GM12878 (cell line): ENCODE results near the gene PI16. TPM values are rescaled to one million over a fixed set of nuclear protein-coding genes. Genes with fewer than 3 reads are reported as not detected.

ENCODE experiments used
- ATAC-seq: fragments of 200-7000 bp; cut with Tn5 transposase; 3 replicates; pipeline ENCODE4 v1.9.1; 2020; ENCODE audit warnings: mild to moderate bottlenecking, moderate library complexity
- BruUV-seq: library from RNA; stranded (reverse); fragments of 400-500 nt; replicated peaks from 2 replicates; lab custom pipeline; 2021; lab: Mats Ljungman, UMichigan
- CTCF ChIA-PET: fragments of 300-600 bp; sonication (Branson Sonifier 250); formaldehyde crosslinking; extraction: SDS; loops from one replicate; lab custom pipeline; 2021; ENCODE audit warnings: inconsistent platforms; lab: Yijun Ruan, JAX
- POLR2A ChIA-PET: fragments of 350-600 bp; formaldehyde crosslinking; extraction: SDS; loops from one replicate; lab custom pipeline; 2021; ENCODE audit warnings: inconsistent platforms; lab: Charles Lee
- RAD21 ChIA-PET: fragments of 300-600 bp; sonication (Branson Sonifier 250); formaldehyde crosslinking; loops from one replicate; lab custom pipeline; 2023; ENCODE audit warnings: antibody characterized with exemption; ENCODE audit not compliant: unreplicated experiment; lab: Charles Lee
- SMC1A ChIA-PET: fragments of 300-600 bp; sonication (Branson Sonifier 250); formaldehyde crosslinking; loops from one replicate; lab custom pipeline; 2023; ENCODE audit not compliant: unreplicated experiment, uncharacterized antibody; lab: Charles Lee
- DNase-seq: peaks from one replicate; pipeline ENCODE4 v3.0.0-alpha.2; 2011; ENCODE audit warnings: low read depth, low spot score
- FAIRE-seq: peaks from 3 replicates; lab custom pipeline; 2011; peaks lifted over from hg19 to GRCh38; lab: Jason Lieb, UNC
- H2AFZ ChIP-seq: 2 replicates; pipeline ENCODE4 v1.6.0; 2011; ENCODE audit warnings: low read depth, low read length, control low read depth; ENCODE audit not compliant: control insufficient read depth
- H3K27ac ChIP-seq: 2 replicates; pipeline ENCODE4 v1.5.1; 2011; ENCODE audit warnings: control low read depth; ENCODE audit not compliant: control insufficient read depth, insufficient read depth
- H3K27me3 ChIP-seq, 2 experiments: replicated peaks in 1 of 2; 2 replicates each; pipeline versions ENCODE4 v1.6.0 to v1.6.1; 2011; ENCODE audit warnings: low read length in 1 of 2; ENCODE audit not compliant: control insufficient read depth in 2 of 2, insufficient read depth in 2 of 2
- H3K36me3 ChIP-seq, 2 experiments: 2 replicates each; pipeline ENCODE4 v1.5.1; 2011; ENCODE audit warnings: low read length in 1 of 2; ENCODE audit not compliant: control insufficient read depth in 2 of 2, insufficient read depth in 2 of 2
- H3K4me1 ChIP-seq: 2 replicates; pipeline ENCODE4 v1.6.1; 2011; ENCODE audit warnings: mild to moderate bottlenecking, low read length, moderate library complexity, mixed read lengths; ENCODE audit not compliant: control insufficient read depth, insufficient read depth
- H3K4me2 ChIP-seq: 2 replicates; pipeline ENCODE4 v1.6.0; 2011; ENCODE audit warnings: control low read depth; ENCODE audit not compliant: control insufficient read depth, insufficient read depth
- H3K4me3 ChIP-seq: fragments of 200-600 bp; sonication (generic); 2 replicates; pipeline ENCODE4 v1.5.1; 2016
- H3K79me2 ChIP-seq: 2 replicates; pipeline ENCODE4 v1.6.0; 2011; ENCODE audit warnings: low read length; ENCODE audit not compliant: control insufficient read depth, insufficient read depth
- H3K9ac ChIP-seq: 2 replicates; pipeline ENCODE4 v1.8.0; 2011; ENCODE audit warnings: low read length, control low read depth, mixed read lengths; ENCODE audit not compliant: control insufficient read depth, insufficient read depth
- H3K9me3 ChIP-seq: replicated peaks from 3 replicates; pipeline ENCODE4 v1.5.1; 2011; ENCODE audit warnings: mild to moderate bottlenecking, low read length; ENCODE audit not compliant: control insufficient read depth, insufficient read depth
- H4K20me1 ChIP-seq: 2 replicates; pipeline ENCODE4 v1.6.0; 2011; ENCODE audit not compliant: control insufficient read depth, insufficient read depth
- CBX5 ChIP-seq: sonication (generic); IDR thresholded peaks from 2 replicates; pipeline ENCODE4 v1.6.1; 2016; ENCODE audit warnings: low read depth, moderate library complexity, mild to moderate bottlenecking, inconsistent platforms
- CHD4 ChIP-seq: fragments of 200-600 bp; sonication (generic); IDR thresholded peaks from 2 replicates; pipeline ENCODE4 v1.6.1; 2016; ENCODE audit warnings: mild to moderate bottlenecking
- GATAD2B ChIP-seq: fragments of 450-650 bp; conservative IDR thresholded peaks from 2 replicates; pipeline ENCODE4 v1.6.1; 2017; ENCODE audit warnings: low read depth, mild to moderate bottlenecking, moderate library complexity
- HCFC1 ChIP-seq: fragments of 150-350 bp; IDR thresholded peaks from 2 replicates; pipeline ENCODE4 v1.6.1; 2014; ENCODE audit warnings: low read length
- HDAC2 ChIP-seq: fragments of 200-600 bp; sonication (generic); IDR thresholded peaks from 2 replicates; pipeline ENCODE4 v1.6.1; 2017
- IKZF2 ChIP-seq, 2 experiments: fragments of 450-650 bp; IDR thresholded peaks; 2 replicates each; pipeline ENCODE4 v1.6.1; 2017; ENCODE audit warnings: mild to moderate bottlenecking in 2 of 2, moderate library complexity in 2 of 2
- IRF3 ChIP-seq: fragments of 450-650 bp; IDR thresholded peaks from 2 replicates; pipeline ENCODE4 v1.6.1; 2014; ENCODE audit warnings: mild to moderate bottlenecking
- IRF4 ChIP-seq: IDR thresholded peaks from 2 replicates; pipeline ENCODE4 v1.6.1; 2011; ENCODE audit warnings: low read depth, low read length
- MAX ChIP-seq: IDR thresholded peaks from 2 replicates; pipeline ENCODE4 v1.6.1; 2012; ENCODE audit warnings: low read depth, low read length, improper control_type of control experiment
- MTA2 ChIP-seq: fragments of 450-650 bp; IDR thresholded peaks from 2 replicates; pipeline ENCODE4 v1.6.1; 2016; ENCODE audit warnings: low read depth, mild to moderate bottlenecking, moderate library complexity
- MXI1 ChIP-seq: fragments of 150-350 bp; IDR thresholded peaks from 2 replicates; pipeline ENCODE4 v1.6.1; 2011; ENCODE audit warnings: low read depth, mild to moderate bottlenecking, inconsistent platforms, low read length, improper control_type of control experiment
- NFYA ChIP-seq: IDR thresholded peaks from 2 replicates; pipeline ENCODE4 v1.6.1; 2011; ENCODE audit warnings: low read depth, mild to moderate bottlenecking, low read length, improper control_type of control experiment, borderline replicate concordance
- RAD51 ChIP-seq: fragments of 450-650 bp; IDR thresholded peaks from 2 replicates; pipeline ENCODE4 v1.6.1; 2016; ENCODE audit warnings: moderate library complexity, mild to moderate bottlenecking, inconsistent platforms
- RBBP5 ChIP-seq: fragments of 200-600 bp; sonication (generic); conservative IDR thresholded peaks from 2 replicates; pipeline ENCODE4 v1.6.1; 2016
- RELB ChIP-seq: fragments of 450-650 bp; IDR thresholded peaks from 2 replicates; pipeline ENCODE4 v1.6.1; 2017; ENCODE audit warnings: low read depth, mild to moderate bottlenecking, moderate library complexity
- SMARCA5 ChIP-seq: fragments of 450-650 bp; IDR thresholded peaks from 2 replicates; pipeline ENCODE4 v1.6.1; 2017; ENCODE audit warnings: mild to moderate bottlenecking
- SREBF2 ChIP-seq: IDR thresholded peaks from 2 replicates; pipeline ENCODE4 v1.6.1; 2012; ENCODE audit warnings: mild to moderate bottlenecking, low read length
- SUPT20H ChIP-seq: IDR thresholded peaks from 2 replicates; pipeline ENCODE4 v1.6.1; 2011; ENCODE audit warnings: low read depth, mild to moderate bottlenecking, low read length, moderate library complexity, borderline replicate concordance; ENCODE audit not compliant: control insufficient read depth
- SUZ12 ChIP-seq: fragments of 200-600 bp; sonication (generic); IDR thresholded peaks from one replicate; pipeline ENCODE4 v1.6.1; 2018; ENCODE audit warnings: antibody characterized with exemption, mild to moderate bottlenecking; ENCODE audit not compliant: unreplicated experiment
- WGBS: methylation state at CpG from one replicate; pipeline ENCODE4 v1.1.6; 2016; ENCODE audit warnings: low lambda C conversion rate; ENCODE audit not compliant: insufficient replicate concordance, insufficient coverage; ENCODE audit errors: missing lambda C conversion rate; 5-methylcytosine and 5-hydroxymethylcytosine counted together
- in situ Hi-C: fragments of 300-500 bp; cut with MboI; formaldehyde crosslinking; loops from 9 replicates; pipeline ENCODE4 v1.14.3; 2018; ENCODE audit warnings: mixed read lengths
- intact Hi-C: fragments of 100-400 bp; cut with micrococcal nuclease; formaldehyde crosslinking; loops from one replicate; pipeline ENCODE4 v1.14.2; 2022; ENCODE audit not compliant: unreplicated experiment
- polyA plus RNA-seq, 11 experiments: library from polyadenylated mRNA; depleted of rRNA in 4 of 11; unstranded in 6 of 11; stranded (reverse) in 5 of 11; fragments of >200 nt; fragmentation: Nextera tagmentation in 4 of 11; fragmentation: Illumina TruSeq in 1 of 11; extraction: Ambion mirVana in 4 of 11; extraction: Trizol in 1 of 11; gene quantifications; 1 replicate in 1 of 11; 2 replicates in 10 of 11; pipeline versions ENCODE4 v1.2.1 to v1.2.3, GENCODE V29; 2011 to 2016; ENCODE audit warnings: inconsistent platforms in 2 of 11, missing spikeins in 2 of 11, low read depth in 1 of 11
- total RNA-seq, 4 experiments: library from RNA; depleted of rRNA in 3 of 4; stranded (reverse); fragments of >200 nt in 3 of 4; fragmentation: Illumina TruSeq in 1 of 4; extraction: Trizol in 1 of 4; gene quantifications; 2 replicates each; pipeline versions ENCODE4 v1.2.1 to v1.2.3, GENCODE V29; 2013 to 2021

Gene PI16
- total and polyA plus RNA-seq, 10 of the 15 experiments (the other 5 are each of a cell fraction or from before 2014, with no cell fraction given): 0.08 to 0.12 TPM; not detected in 8

- intact Hi-C loops (no loop called here), in situ Hi-C loops (no loop called here)
- Histone ChIP-seq H3K79me2 (no peaks in the 10 kb centered on the region), H3K9ac (no peak overlapping the region), H3K4me1 (peaks cover 14% of the 10 kb centered on the region), H4K20me1 (no peaks in the 10 kb centered on the region), H2AFZ (no peak overlapping the region), H3K4me2 (no peak overlapping the region), H3K9me3 (no peaks in the 10 kb centered on the region), H3K4me3 (no peak overlapping the region), H3K36me3 (no peaks in the 10 kb centered on the region), H3K27ac (no peak overlapping the region), H3K27me3 (no peaks in the 10 kb centered on the region)
- ChIA-PET POLR2A (interaction anchor here (0.6 kb wide), 1 partner anchor 446 kb away, joined by 3 read pairs; no protein-coding TSS in a partner anchor), RAD21 (interaction anchor here (1.3 kb wide), 1 partner anchor 58 kb away, joined by 4 read pairs; no protein-coding TSS in a partner anchor), SMC1A (no interaction called here), CTCF (interaction anchor here (2.2 kb wide), 1 partner anchor 58 kb away, joined by 7 read pairs; no protein-coding TSS in a partner anchor)
- ATAC-seq (no peak), DNase-seq (no peak), FAIRE-seq (no peak)
- no TSS peak for BruUV-seq
- TF ChIP-seq SUZ12 (no peak), GATAD2B (no peak), HCFC1 (no peak), MXI1 (no peak), MAX (no peak), IRF4 (no peak), RELB (no peak), SUPT20H (no peak), SMARCA5 (no peak), SREBF2 (no peak), IKZF2 (IDR thresholded peaks at IDR 0.05) (no peak), NFYA (no peak), CHD4 (no peak), RBBP5 (no peak), RAD51 (no peak), HDAC2 (no peak), MTA2 (no peak), CBX5 (no peak), IRF3 (no peak)
- 80% methylated on average over 17 of the region's 17 CpGs for WGBS
These were observed 5.2 kb downstream of the PI16 start for GRCh38 chr6:36959555-36960250.
